SK-N-SH (cell line): ENCODE data around the gene CDH16. TPM values are rescaled to one million over a fixed set of nuclear protein-coding genes. Genes with fewer than 3 reads are reported as not detected.

ENCODE experiments used
- CTCF ChIA-PET: fragments of 300-600, 350-600 bp; formaldehyde crosslinking; extraction: SDS; loops from one replicate; lab custom pipeline; 2021; lab: Yijun Ruan, JAX
- POLR2A ChIA-PET: fragments of 350-600 bp; sonication (Branson Sonifier 250); formaldehyde crosslinking; extraction: SDS; loops from one replicate; lab custom pipeline; 2020; ENCODE audit warnings: antibody characterized with exemption, inconsistent platforms; lab: Yijun Ruan, JAX
- DNase-seq: peaks from one replicate; pipeline ENCODE4 v3.0.0; 2012
- H2AFZ ChIP-seq: fragments of 200-600 bp; sonication (generic); 2 replicates; pipeline ENCODE4 v1.8.1; 2016; ENCODE audit warnings: antibody characterized with exemption, mild to moderate bottlenecking, low read depth
- H3F3A ChIP-seq: fragments of 200-600 bp; sonication (generic); replicated peaks from 2 replicates; pipeline ENCODE3; 2016; ENCODE audit warnings: antibody characterized with exemption, mild to moderate bottlenecking; ENCODE audit not compliant: insufficient read depth
- H3K27ac ChIP-seq, 2 experiments: fragments of 200-500 bp in 1 of 2; fragments of 200-600 bp in 1 of 2; sonication (Bioruptor generic) in 1 of 2; sonication (generic), shearing (Covaris generic) in 1 of 2; 2 replicates each; pipeline versions ENCODE4 v1.5.1 to v1.6.1; 2014 to 2016; ENCODE audit warnings: low read depth in 2 of 2, inconsistent platforms in 1 of 2, low read length in 1 of 2, mild to moderate bottlenecking in 1 of 2, mixed read lengths in 1 of 2
- H3K27me3 ChIP-seq: fragments of 200-600 bp; sonication (generic), shearing (Covaris generic); 2 replicates; pipeline ENCODE4 v1.6.1; 2016; ENCODE audit warnings: mixed run types; ENCODE audit not compliant: insufficient read depth
- H3K36me3 ChIP-seq, 2 experiments: fragments of 200-500 bp in 1 of 2; fragments of 200-600 bp in 1 of 2; sonication (Bioruptor generic) in 1 of 2; sonication (generic) in 1 of 2; replicated peaks in 1 of 2; 2 replicates each; pipeline versions ENCODE3 to v1.5.1; 2014 to 2016; ENCODE audit warnings: low read length in 1 of 2, mild to moderate bottlenecking in 1 of 2; ENCODE audit not compliant: insufficient read depth in 2 of 2, control insufficient read depth in 1 of 2
- H3K4me1 ChIP-seq, 2 experiments: fragments of 200-500 bp in 1 of 2; fragments of 200-600 bp in 1 of 2; sonication (Bioruptor generic) in 1 of 2; sonication (generic), shearing (Covaris generic) in 1 of 2; 2 replicates each; pipeline versions ENCODE4 v1.5.1 to v1.6.1; 2014 to 2016; ENCODE audit warnings: low read depth in 1 of 2, low read length in 1 of 2, mixed run types in 1 of 2; ENCODE audit not compliant: insufficient read depth in 2 of 2, control insufficient read depth in 1 of 2
- H3K4me2 ChIP-seq: fragments of 200-600 bp; sonication (generic), shearing (Covaris generic); 2 replicates; pipeline ENCODE4 v1.6.1; 2017; ENCODE audit warnings: mixed run types
- H3K4me3 ChIP-seq, 2 experiments: fragments of 200-500 bp in 1 of 2; fragments of 200-600 bp in 1 of 2; sonication (Bioruptor generic) in 1 of 2; sonication (generic), shearing (Covaris generic) in 1 of 2; 2 replicates each; pipeline versions ENCODE4 v1.5.1 to v1.8.1; 2014 to 2016; ENCODE audit warnings: low read depth in 2 of 2, inconsistent platforms in 1 of 2, low read length in 1 of 2, mild to moderate bottlenecking in 1 of 2, mixed read lengths in 1 of 2, moderate library complexity in 1 of 2
- H3K79me2 ChIP-seq: fragments of 200-600 bp; sonication (generic); 2 replicates; pipeline ENCODE4 v1.8.1; 2017; ENCODE audit warnings: mild to moderate bottlenecking; ENCODE audit not compliant: insufficient read depth
- H3K9ac ChIP-seq: fragments of 200-600 bp; sonication (generic); 2 replicates; pipeline ENCODE4 v1.6.1; 2017; ENCODE audit warnings: mixed run types
- H3K9me2 ChIP-seq: fragments of 200-600 bp; sonication (generic); 2 replicates; pipeline ENCODE4 v1.6.1; 2017; ENCODE audit warnings: mixed run types
- H3K9me3 ChIP-seq: fragments of 200-600 bp; sonication (generic); 2 replicates; pipeline ENCODE4 v1.6.1; 2017; ENCODE audit warnings: mixed run types, mild to moderate bottlenecking, moderate library complexity
- H4K20me1 ChIP-seq: fragments of 200-600 bp; sonication (generic); 2 replicates; pipeline ENCODE4 v1.6.1; 2017; ENCODE audit warnings: mild to moderate bottlenecking, mixed run types; ENCODE audit not compliant: insufficient read depth
- CHD2 ChIP-seq: fragments of 150-350 bp; IDR thresholded peaks from 2 replicates; pipeline ENCODE4 v1.6.1; 2018; ENCODE audit warnings: low read length; ENCODE audit not compliant: partially characterized antibody
- CTCF ChIP-seq: fragments of 200-600 bp; sonication (generic); IDR thresholded peaks from 2 replicates; pipeline ENCODE4 v1.6.1; 2017; ENCODE audit warnings: antibody characterized with exemption, mild to moderate bottlenecking, moderate library complexity
- FOSL2 ChIP-seq: IDR thresholded peaks from 2 replicates; pipeline ENCODE4 v1.4.0; 2012; ENCODE audit warnings: low read depth, mild to moderate bottlenecking, moderate library complexity, borderline replicate concordance
- GATA2 ChIP-seq: sonication (generic); formaldehyde crosslinking; IDR thresholded peaks from 2 replicates; pipeline ENCODE4 v1.5.0; 2020; ENCODE audit warnings: mild to moderate bottlenecking, missing genetic modification reagents
- MAX ChIP-seq: IDR thresholded peaks from 2 replicates; pipeline ENCODE4 v1.4.0; 2012; ENCODE audit warnings: low read depth
- NFIC ChIP-seq: IDR thresholded peaks from 2 replicates; pipeline ENCODE4 v1.4.0; 2012; ENCODE audit warnings: borderline replicate concordance
- NRF1 ChIP-seq: IDR thresholded peaks from 2 replicates; pipeline ENCODE4 v1.6.1; 2012; ENCODE audit warnings: low read depth, mild to moderate bottlenecking, low read length
- POLR2AphosphoS5 ChIP-seq: IDR thresholded peaks from 2 replicates; pipeline ENCODE4 v1.6.1; 2012; ENCODE audit warnings: low read depth, low read length
- REST ChIP-seq: IDR thresholded peaks from 2 replicates; pipeline ENCODE4 v1.6.1; 2012; ENCODE audit warnings: mild to moderate bottlenecking, low read depth, low read length, moderate library complexity
- RXRA ChIP-seq: IDR thresholded peaks from 2 replicates; pipeline ENCODE4 v1.4.0; 2012; ENCODE audit warnings: low read depth, mild to moderate bottlenecking, borderline replicate concordance
- SMC3 ChIP-seq: IDR thresholded peaks from 2 replicates; pipeline ENCODE4 v1.6.1; 2012; ENCODE audit warnings: low read depth, low read length, improper control_type of control experiment
- TAF1 ChIP-seq: IDR thresholded peaks from 2 replicates; pipeline ENCODE4 v1.6.1; 2012; ENCODE audit warnings: low read depth, mild to moderate bottlenecking, low read length, moderate library complexity, borderline replicate concordance
- TCF12 ChIP-seq: IDR thresholded peaks from 2 replicates; pipeline ENCODE4 v1.4.0; 2012
- USF1 ChIP-seq: IDR thresholded peaks from 2 replicates; pipeline ENCODE4 v1.4.0; 2012; ENCODE audit warnings: low read depth, borderline replicate concordance
- ZBTB33 ChIP-seq: IDR thresholded peaks from 2 replicates; pipeline ENCODE4 v1.4.0; 2012; ENCODE audit warnings: low read depth, borderline replicate concordance
- WGBS: methylation state at CpG from one replicate; pipeline ENCODE4 v1.1.6; 2017; ENCODE audit warnings: low lambda C conversion rate; 5-methylcytosine and 5-hydroxymethylcytosine counted together
- polyA plus RNA-seq, 3 experiments: library from polyadenylated mRNA; depleted of rRNA; stranded (reverse); fragments of >200 nt; gene quantifications; 2 replicates each; pipeline ENCODE4 v1.2.3, GENCODE V29; 2012

Gene CDH16
- polyA plus RNA-seq, 1 of the 3 experiments (the other 2 are of a cell fraction), result not detected

- H3K27ac ChIP-seq, result no peak overlapping the region
- no peak overlapping the region for H3K4me2 ChIP-seq
- peaks cover 3% of the 10 kb centered on the region for H3F3A ChIP-seq
- WGBS, result 73% methylated on average over 2 of the region's 2 CpGs
- peaks cover 2 to 7% of the 10 kb centered on the region in 2 experiments; a peak in 1 of 4 replicates for H3K4me1 ChIP-seq
- ChIA-PET POLR2A (no interaction called here), CTCF (interaction anchor here (1.2 to 3.4 kb wide), 4 partner anchors 8 to 18 kb away, joined by 3 to 17 read pairs (median 6); no protein-coding TSS in a partner anchor)
- no peaks in the 10 kb centered on the region for H3K9me2 ChIP-seq
- no peak for TF ChIP-seq ZBTB33
- no peak for TF ChIP-seq TCF12
- no peak for TF ChIP-seq SMC3
- TF ChIP-seq POLR2AphosphoS5, result no peak
- TF ChIP-seq MAX, result no peak
- no peak for TF ChIP-seq REST
- TF ChIP-seq FOSL2, result no peak
- TF ChIP-seq RXRA, result no peak
- no peak for TF ChIP-seq NRF1
- TF ChIP-seq CTCF, result no peak
- TF ChIP-seq CHD2, result no peak
- no peak for TF ChIP-seq GATA2
- TF ChIP-seq NFIC, result no peak
- TF ChIP-seq USF1, result no peak
- TF ChIP-seq TAF1, result no peak
- DNase-seq, result no peak
- H3K79me2 ChIP-seq, result peaks cover 20% of the 10 kb centered on the region
- no peaks in the 10 kb centered on the region for H4K20me1 ChIP-seq
- no peaks in the 10 kb centered on the region for H3K27me3 ChIP-seq
- no peak overlapping the region for H3K9ac ChIP-seq
- no peaks in the 10 kb centered on the region for H3K9me3 ChIP-seq
- no peak overlapping the region for H2AFZ ChIP-seq
- peaks cover 14 to 19% of the 10 kb centered on the region in 2 experiments for H3K36me3 ChIP-seq
- no peak overlapping the region for H3K4me3 ChIP-seq
Observed at GRCh38 chr16:66886321-66886720, 32.4 kb downstream of the CDH16 start.
